ENCODE measurements around the gene FAM89A. TPM values are rescaled to one million over a fixed set of nuclear protein-coding genes. Genes with fewer than 3 reads are reported as not detected.
A peak's percentile ranks its signal among the peaks of the same experiment; 100 is the strongest.

Gene FAM89A
- total and polyA plus RNA-seq, 9 of the 15 experiments (the other 6 are each of a cell fraction or from before 2014, with no cell fraction given), result 8.7 to 66.2 (median 43.3) TPM

GRCh38 chr1:230978491-230979388 is 61.3 kb downstream of the FAM89A start, which contains the start of the genes ARV1 and TTC13 (continued):
- TF ChIP-seq RB1 (IDR thresholded peaks at IDR 0.05; ENCODE audit: low read depth) (peak; percentile 60; the same call in 1 of the 2 replicates), HNRNPLL (IDR thresholded peaks at IDR 0.05; ENCODE audit: low read depth, low read length, poor library complexity, severe bottlenecking) (peak; percentile 64), SAP30 (IDR thresholded peaks at IDR 0.05; ENCODE audit: borderline replicate concordance, insufficient read depth, low read depth, low read length, poor library complexity, severe bottlenecking) (peak; percentile 76), ZNF77 (CRISPR knock-in tag; IDR thresholded peaks at IDR 0.05) (no peak), KDM5B (IDR thresholded peaks at IDR 0.05; ENCODE audit: insufficient replicate concordance, low read depth, low read length) (peak; percentile 96), CHAMP1 (IDR thresholded peaks at IDR 0.05) (no peak), COPS2 (conservative IDR thresholded peaks at IDR 0.05) (no peak), ZNF347 (CRISPR knock-in tag; IDR thresholded peaks at IDR 0.05; ENCODE audit: low read depth) (no peak), ZBTB17 (CRISPR knock-in tag; IDR thresholded peaks at IDR 0.05) (peak; percentile 57; the same call in 1 of the 2 replicates), SMARCA4 (IDR thresholded peaks at IDR 0.05) (peak; percentile 52; the same call in 1 of the 2 replicates), ETV1 (tag; conservative IDR thresholded peaks at IDR 0.05; ENCODE audit: low read depth) (peak; percentile 93), NFYB (IDR thresholded peaks at IDR 0.05; ENCODE audit: extremely low read depth, insufficient read length) (no peak), ZNF121 (CRISPR knock-in tag; conservative IDR thresholded peaks at IDR 0.05) (no peak), EZH2 (IDR thresholded peaks at IDR 0.05; ENCODE audit: borderline replicate concordance, low read depth, low read length) (no peak), TARDBP (IDR thresholded peaks at IDR 0.05) (no peak), FOXJ2 (tag; IDR thresholded peaks at IDR 0.05) (no peak), ZNF695 (CRISPR knock-in tag; IDR thresholded peaks at IDR 0.05) (no peak), CBX3 (IDR thresholded peaks at IDR 0.05; ENCODE audit: borderline replicate concordance in 1 of 2, low read length in 2 of 2) (peak in 1 of 2 experiments; percentile 32; a peak in 1 of 3 replicates), RBM17 (IDR thresholded peaks at IDR 0.05; ENCODE audit: borderline replicate concordance, low read depth, low read length) (no peak)
- TF ChIP-seq, protein P1, sequence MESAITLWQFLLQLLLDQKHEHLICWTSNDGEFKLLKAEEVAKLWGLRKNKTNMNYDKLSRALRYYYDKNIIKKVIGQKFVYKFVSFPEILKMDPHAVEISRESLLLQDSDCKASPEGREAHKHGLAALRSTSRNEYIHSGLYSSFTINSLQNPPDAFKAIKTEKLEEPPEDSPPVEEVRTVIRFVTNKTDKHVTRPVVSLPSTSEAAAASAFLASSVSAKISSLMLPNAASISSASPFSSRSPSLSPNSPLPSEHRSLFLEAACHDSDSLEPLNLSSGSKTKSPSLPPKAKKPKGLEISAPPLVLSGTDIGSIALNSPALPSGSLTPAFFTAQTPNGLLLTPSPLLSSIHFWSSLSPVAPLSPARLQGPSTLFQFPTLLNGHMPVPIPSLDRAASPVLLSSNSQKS (CRISPR knock-in tag; IDR thresholded peaks at IDR 0.05), result no peak
- TF ChIP-seq, protein P2, sequence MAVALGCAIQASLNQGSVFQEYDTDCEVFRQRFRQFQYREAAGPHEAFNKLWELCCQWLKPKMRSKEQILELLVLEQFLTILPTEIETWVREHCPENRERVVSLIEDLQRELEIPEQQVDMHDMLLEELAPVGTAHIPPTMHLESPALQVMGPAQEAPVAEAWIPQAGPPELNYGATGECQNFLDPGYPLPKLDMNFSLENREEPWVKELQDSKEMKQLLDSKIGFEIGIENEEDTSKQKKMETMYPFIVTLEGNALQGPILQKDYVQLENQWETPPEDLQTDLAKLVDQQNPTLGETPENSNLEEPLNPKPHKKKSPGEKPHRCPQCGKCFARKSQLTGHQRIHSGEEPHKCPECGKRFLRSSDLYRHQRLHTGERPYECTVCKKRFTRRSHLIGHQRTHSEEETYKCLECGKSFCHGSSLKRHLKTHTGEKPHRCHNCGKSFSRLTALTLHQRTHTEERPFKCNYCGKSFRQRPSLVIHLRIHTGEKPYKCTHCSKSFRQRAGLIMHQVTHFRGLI (CRISPR knock-in tag; IDR thresholded peaks at IDR 0.05), result no peak
- TF ChIP-seq, protein P3, sequence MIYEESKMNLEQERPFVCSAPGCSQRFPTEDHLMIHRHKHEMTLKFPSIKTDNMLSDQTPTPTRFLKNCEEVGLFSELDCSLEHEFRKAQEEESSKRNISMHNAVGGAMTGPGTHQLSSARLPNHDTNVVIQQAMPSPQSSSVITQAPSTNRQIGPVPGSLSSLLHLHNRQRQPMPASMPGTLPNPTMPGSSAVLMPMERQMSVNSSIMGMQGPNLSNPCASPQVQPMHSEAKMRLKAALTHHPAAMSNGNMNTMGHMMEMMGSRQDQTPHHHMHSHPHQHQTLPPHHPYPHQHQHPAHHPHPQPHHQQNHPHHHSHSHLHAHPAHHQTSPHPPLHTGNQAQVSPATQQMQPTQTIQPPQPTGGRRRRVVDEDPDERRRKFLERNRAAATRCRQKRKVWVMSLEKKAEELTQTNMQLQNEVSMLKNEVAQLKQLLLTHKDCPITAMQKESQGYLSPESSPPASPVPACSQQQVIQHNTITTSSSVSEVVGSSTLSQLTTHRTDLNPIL (CRISPR knock-in tag; IDR thresholded peaks at IDR 0.05), result no peak

Measured in K562 (cell line).